ENCODE data around the gene SHISA6. TPM values are rescaled to one million over a fixed set of nuclear protein-coding genes. Genes with fewer than 3 reads are reported as not detected.

SHISA6 gene
- total RNA-seq, 2 donors from 2014 or later: under 0.01 to 0.52 TPM

GRCh38 chr17:11273596-11273995, 32.6 kb downstream of the SHISA6 start:
- Histone ChIP-seq H3K36me3 (replicated peaks in 1 of 2; ENCODE audit: insufficient read depth in 1 of 2, low read depth in 2 of 2) (no peaks in the 10 kb centered on the region), H3K27ac (no peak overlapping the region), H3K4me3 (no peak overlapping the region), H3K27me3 (no peaks in the 10 kb centered on the region), H3K4me1 (no peaks in the 10 kb centered on the region), H3K9me3 (no peaks in the 10 kb centered on the region)
- 70 to 77% methylated on average over 9 of the region's 9 CpGs for WGBS, 2 donors
- ATAC-seq: no peak
- DNase-seq: no peak
- intact Hi-C loops (cut with DNase I): no loop called here
- no peak for TF ChIP-seq POLR2A (IDR thresholded peaks at IDR 0.05)
- no peak for TF ChIP-seq CTCF (IDR thresholded peaks at IDR 0.05)

GRCh38 chr17:11274106-11274505, 33.1 kb downstream of the SHISA6 start:
- Histone ChIP-seq H3K36me3 (replicated peaks in 1 of 2; ENCODE audit: insufficient read depth in 1 of 2, low read depth in 2 of 2) (no peaks in the 10 kb centered on the region), H3K27me3 (no peaks in the 10 kb centered on the region), H3K4me3 (no peak overlapping the region), H3K9me3 (no peaks in the 10 kb centered on the region), H3K4me1 (no peaks in the 10 kb centered on the region), H3K27ac (no peak overlapping the region)
- intact Hi-C loops (cut with DNase I): no loop called here
- ATAC-seq (no peak), DNase-seq (no peak)
- 71 to 75% methylated on average over 14 of the region's 14 CpGs for WGBS, 2 donors
- no peak for TF ChIP-seq POLR2A (IDR thresholded peaks at IDR 0.05)
- TF ChIP-seq CTCF (IDR thresholded peaks at IDR 0.05): no peak

- TF ChIP-seq POLR2A (IDR thresholded peaks at IDR 0.05): no peak
- no peak for TF ChIP-seq CTCF (IDR thresholded peaks at IDR 0.05)
- DNase-seq: no peak
- no peak overlapping the region for H3K27ac ChIP-seq
- H3K4me1 ChIP-seq: no peaks in the 10 kb centered on the region
- no peaks in the 10 kb centered on the region for H3K36me3 ChIP-seq (replicated peaks in 1 of 2; ENCODE audit: insufficient read depth in 1 of 2, low read depth in 2 of 2)
- H3K27me3 ChIP-seq: no peaks in the 10 kb centered on the region
- 51 to 58% methylated on average over 4 of the region's 4 CpGs for WGBS, 2 donors
- intact Hi-C loops (cut with DNase I): no loop called here
- no peak overlapping the region for H3K4me3 ChIP-seq
- no peak for ATAC-seq
- H3K9me3 ChIP-seq: no peaks in the 10 kb centered on the region
Observed at GRCh38 chr17:11276486-11276885, 35.5 kb downstream of the SHISA6 start.

GRCh38 chr17:11278186-11278991, 37.4 kb downstream of the SHISA6 start:
- H3K36me3 ChIP-seq (replicated peaks in 1 of 2; ENCODE audit: insufficient read depth in 1 of 2, low read depth in 2 of 2): no peaks in the 10 kb centered on the region
- intact Hi-C loops (cut with DNase I): no loop called here
- H3K27ac ChIP-seq: no peak overlapping the region
- TF ChIP-seq CTCF (IDR thresholded peaks at IDR 0.05) (no peak), POLR2A (IDR thresholded peaks at IDR 0.05) (no peak)
- ATAC-seq: no peak
- H3K27me3 ChIP-seq: no peaks in the 10 kb centered on the region
- no peak for DNase-seq
- no peaks in the 10 kb centered on the region for H3K4me1 ChIP-seq
- WGBS, 2 donors: 27 to 41% methylated on average over 15 of the region's 15 CpGs
- no peaks in the 10 kb centered on the region for H3K9me3 ChIP-seq
- H3K4me3 ChIP-seq: no peak overlapping the region

- no peak for TF ChIP-seq CTCF (IDR thresholded peaks at IDR 0.05)
- no peak overlapping the region for H3K27ac ChIP-seq
Observed at GRCh38 chr17:11278992-11279270, 37.9 kb downstream of the SHISA6 start.

More at GRCh38 chr17:11278992-11279270, 37.9 kb downstream of the SHISA6 start:
- Histone ChIP-seq H3K9me3 (no peaks in the 10 kb centered on the region), H3K4me1 (no peaks in the 10 kb centered on the region), H3K27me3 (no peaks in the 10 kb centered on the region), H3K4me3 (no peak overlapping the region), H3K36me3 (replicated peaks in 1 of 2; ENCODE audit: insufficient read depth in 1 of 2, low read depth in 2 of 2) (no peaks in the 10 kb centered on the region)
- intact Hi-C loops (cut with DNase I): no loop called here
- WGBS, 2 donors: 44 to 56% methylated on average over 2 to 3 of the region's 3 CpGs
- no peak for DNase-seq
- no peak for ATAC-seq
